OCI-LY7 (cell line): ENCODE measurements around the gene PSMC3. TPM values are rescaled to one million over a fixed set of nuclear protein-coding genes. Genes with fewer than 3 reads are reported as not detected.

Source experiments
- BruUV-seq: library from RNA; stranded (reverse); fragments of 400-500 nt; replicated peaks from 2 replicates; lab custom pipeline; 2021; lab: Mats Ljungman, UMichigan
- CTCF ChIA-PET: fragments of 300-600 bp; sonication (Branson Sonifier 250); formaldehyde crosslinking; loops from one replicate; lab custom pipeline; 2022; ENCODE audit warnings: antibody characterized with exemption; ENCODE audit not compliant: unreplicated experiment; lab: Charles Lee
- POLR2A ChIA-PET: fragments of 300-600 bp; sonication (Branson Sonifier 250); formaldehyde crosslinking; loops from one replicate; lab custom pipeline; 2022; ENCODE audit warnings: antibody characterized with exemption; lab: Charles Lee
- DNase-seq: peaks from one replicate; pipeline ENCODE4 v3.0.0-alpha.2; 2015; ENCODE audit warnings: low spot score
- H2AFZ ChIP-seq: fragments of 200-600 bp; sonication (generic), shearing (Covaris generic); 2 replicates; pipeline ENCODE4 v1.6.1; 2014; ENCODE audit warnings: mild to moderate bottlenecking, antibody characterized with exemption, low read length, moderate library complexity
- H3K27ac ChIP-seq: fragments of 200-600 bp; sonication (generic); 2 replicates; pipeline ENCODE4 v1.5.1; 2014; ENCODE audit warnings: mixed run types, low read depth, mild to moderate bottlenecking, moderate library complexity, low read length, inconsistent platforms; ENCODE audit not compliant: poor library complexity, severe bottlenecking
- H3K36me3 ChIP-seq: fragments of 200-600 bp; sonication (generic); 2 replicates; pipeline ENCODE4 v1.6.1; 2014; ENCODE audit warnings: mild to moderate bottlenecking, antibody characterized with exemption, low read length, moderate library complexity, mixed read lengths; ENCODE audit not compliant: insufficient read depth
- H3K4me1 ChIP-seq: fragments of 200-600 bp; sonication (generic); 2 replicates; pipeline ENCODE4 v1.5.1; 2014; ENCODE audit warnings: mild to moderate bottlenecking, low read length; ENCODE audit not compliant: insufficient read depth, poor library complexity, severe bottlenecking
- H3K4me2 ChIP-seq: fragments of 200-600 bp; sonication (generic); 2 replicates; pipeline ENCODE4 v1.6.1; 2014; ENCODE audit warnings: mild to moderate bottlenecking, low read length
- H3K4me3 ChIP-seq: fragments of 200-600 bp; sonication (generic); 2 replicates; pipeline ENCODE4 v1.5.1; 2014; ENCODE audit warnings: mild to moderate bottlenecking, low read depth, low read length; ENCODE audit not compliant: poor library complexity, severe bottlenecking
- H3K79me2 ChIP-seq: fragments of 200-600 bp; sonication (generic); 2 replicates; pipeline ENCODE4 v1.6.1; 2016; ENCODE audit warnings: low read depth, mild to moderate bottlenecking, low read length, moderate library complexity, mixed read lengths; ENCODE audit not compliant: insufficient read depth
- H3K9me2 ChIP-seq: fragments of 200-600 bp; sonication (generic); 2 replicates; pipeline ENCODE4 v1.6.1; 2016; ENCODE audit warnings: mild to moderate bottlenecking, low read length, mixed read lengths; ENCODE audit not compliant: insufficient read depth
- H3K9me3 ChIP-seq: fragments of 200-600 bp; sonication (generic); 2 replicates; pipeline ENCODE4 v1.6.1; 2014; ENCODE audit warnings: mild to moderate bottlenecking, mixed run types, low read length, mixed read lengths
- H4K20me1 ChIP-seq: fragments of 200-600 bp; sonication (generic); 2 replicates; pipeline ENCODE4 v1.6.1; 2014; ENCODE audit warnings: mild to moderate bottlenecking, antibody characterized with exemption, low read length, moderate library complexity, mixed read lengths; ENCODE audit not compliant: insufficient read depth
- EZH2phosphoT487 ChIP-seq: fragments of 200-600 bp; sonication (generic); IDR thresholded peaks from 2 replicates; pipeline ENCODE4 v1.6.1; 2018; ENCODE audit warnings: low read depth, borderline replicate concordance, mild to moderate bottlenecking, mixed run types, antibody characterized with exemption, low read length, moderate library complexity, mixed read lengths
- intact Hi-C: fragments of 100-400 bp; cut with micrococcal nuclease; formaldehyde crosslinking; loops from one replicate; pipeline ENCODE4 v1.10.0; 2022; ENCODE audit not compliant: unreplicated experiment
- total RNA-seq, 2 experiments: library from RNA; depleted of rRNA in 1 of 2; stranded (reverse); fragments of >200 nt in 1 of 2; shearing (Covaris generic) in 1 of 2; gene quantifications; 2 replicates each; pipeline ENCODE4 v1.2.3, GENCODE V29; 2014 to 2022
- TF ChIP-seq, protein P1 (sequence below): fragments of 200-600 bp; sonication (generic); conservative IDR thresholded peaks from 2 replicates; pipeline ENCODE4 v1.5.1; 2014; ENCODE audit warnings: mild to moderate bottlenecking, antibody characterized with exemption, low read length, moderate library complexity, mixed read lengths

The PSMC3 gene
- total RNA-seq, 2 experiments from 2014 or later, result 122 to 144 TPM

- H3K9me2 ChIP-seq, result no peaks in the 10 kb centered on the region
- intact Hi-C loops, result loop anchor here (5.0 to 10.0 kb wide), 2 partner anchors 79 to 181 kb away; partner anchors contain the start of genes MADD and SPI1
- H3K4me3 ChIP-seq, result no peak overlapping the region
- ChIA-PET POLR2A (interaction anchor here (2.0 kb wide), 1 partner anchor 10 kb away, joined by 10 read pairs; no protein-coding TSS in a partner anchor), CTCF (interaction anchor here (1.9 kb wide), 1 partner anchor 10 kb away, joined by 5 read pairs; no protein-coding TSS in a partner anchor)
- no peaks in the 10 kb centered on the region for H4K20me1 ChIP-seq
- no TSS peak for BruUV-seq
- no peak overlapping the region for H2AFZ ChIP-seq
- no peaks in the 10 kb centered on the region for H3K9me3 ChIP-seq
- H3K36me3 ChIP-seq, result no peaks in the 10 kb centered on the region
- H3K27ac ChIP-seq, result no peak overlapping the region
- H3K79me2 ChIP-seq, result no peaks in the 10 kb centered on the region
- no peaks in the 10 kb centered on the region for H3K4me1 ChIP-seq
- no peak for TF ChIP-seq EZH2phosphoT487
- TF ChIP-seq, protein P1, sequence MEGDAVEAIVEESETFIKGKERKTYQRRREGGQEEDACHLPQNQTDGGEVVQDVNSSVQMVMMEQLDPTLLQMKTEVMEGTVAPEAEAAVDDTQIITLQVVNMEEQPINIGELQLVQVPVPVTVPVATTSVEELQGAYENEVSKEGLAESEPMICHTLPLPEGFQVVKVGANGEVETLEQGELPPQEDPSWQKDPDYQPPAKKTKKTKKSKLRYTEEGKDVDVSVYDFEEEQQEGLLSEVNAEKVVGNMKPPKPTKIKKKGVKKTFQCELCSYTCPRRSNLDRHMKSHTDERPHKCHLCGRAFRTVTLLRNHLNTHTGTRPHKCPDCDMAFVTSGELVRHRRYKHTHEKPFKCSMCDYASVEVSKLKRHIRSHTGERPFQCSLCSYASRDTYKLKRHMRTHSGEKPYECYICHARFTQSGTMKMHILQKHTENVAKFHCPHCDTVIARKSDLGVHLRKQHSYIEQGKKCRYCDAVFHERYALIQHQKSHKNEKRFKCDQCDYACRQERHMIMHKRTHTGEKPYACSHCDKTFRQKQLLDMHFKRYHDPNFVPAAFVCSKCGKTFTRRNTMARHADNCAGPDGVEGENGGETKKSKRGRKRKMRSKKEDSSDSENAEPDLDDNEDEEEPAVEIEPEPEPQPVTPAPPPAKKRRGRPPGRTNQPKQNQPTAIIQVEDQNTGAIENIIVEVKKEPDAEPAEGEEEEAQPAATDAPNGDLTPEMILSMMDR, result no peak
- peak; percentile 11 for DNase-seq
- no peak overlapping the region for H3K4me2 ChIP-seq
Measured at GRCh38 chr11:47453365-47453764, 27.1 kb upstream of the PSMC3 start.

- intact Hi-C loops, result loop anchor here (5.0 to 10.0 kb wide), 2 partner anchors 77 to 180 kb away; partner anchors contain the start of genes MADD and SPI1
- H3K9me2 ChIP-seq, result no peaks in the 10 kb centered on the region
- DNase-seq, result no peak
- no peak overlapping the region for H2AFZ ChIP-seq
- H3K79me2 ChIP-seq, result no peaks in the 10 kb centered on the region
- H3K36me3 ChIP-seq, result no peaks in the 10 kb centered on the region
- no peak overlapping the region for H3K4me3 ChIP-seq
- TF ChIP-seq, protein P1, result no peak
- no peak for TF ChIP-seq EZH2phosphoT487
- no peaks in the 10 kb centered on the region for H3K4me1 ChIP-seq
- no peaks in the 10 kb centered on the region for H4K20me1 ChIP-seq
- BruUV-seq, result no TSS peak
- no peak overlapping the region for H3K27ac ChIP-seq
- CTCF ChIA-PET, result interaction anchor here (1.1 kb wide), 1 partner anchor 9 kb away, joined by 3 read pairs; no protein-coding TSS in a partner anchor
- H3K4me2 ChIP-seq, result no peak overlapping the region
- H3K9me3 ChIP-seq, result no peaks in the 10 kb centered on the region
- POLR2A ChIA-PET, result interaction anchor here (2.0 kb wide), 1 partner anchor 9 kb away, joined by 10 read pairs; no protein-coding TSS in a partner anchor
Measured at GRCh38 chr11:47451990-47452389, 25.8 kb upstream of the PSMC3 start.

- H3K4me2 ChIP-seq, result no peak overlapping the region
- no peak overlapping the region for H3K4me3 ChIP-seq
- H3K36me3 ChIP-seq, result no peaks in the 10 kb centered on the region
- no peaks in the 10 kb centered on the region for H3K9me2 ChIP-seq
- TF ChIP-seq, protein P1, result no peak
- no peak for TF ChIP-seq EZH2phosphoT487
- DNase-seq, result no peak
- no TSS peak for BruUV-seq
- CTCF ChIA-PET, result interaction anchor here (1.1 kb wide), 1 partner anchor 9 kb away, joined by 3 read pairs; no protein-coding TSS in a partner anchor
- H3K4me1 ChIP-seq, result no peaks in the 10 kb centered on the region
- intact Hi-C loops, result loop anchor here (5.0 to 10.0 kb wide), 2 partner anchors 77 to 179 kb away; partner anchors contain the start of genes MADD and SPI1
- H2AFZ ChIP-seq, result no peak overlapping the region
- H3K79me2 ChIP-seq, result no peaks in the 10 kb centered on the region
- no peaks in the 10 kb centered on the region for H4K20me1 ChIP-seq
- H3K9me3 ChIP-seq, result no peaks in the 10 kb centered on the region
- POLR2A ChIA-PET, result no interaction called here
- no peak overlapping the region for H3K27ac ChIP-seq
Measured at GRCh38 chr11:47451436-47451835, 25.2 kb upstream of the PSMC3 start.
